ENCODE results near the gene THADA.

The THADA gene

DNA sequence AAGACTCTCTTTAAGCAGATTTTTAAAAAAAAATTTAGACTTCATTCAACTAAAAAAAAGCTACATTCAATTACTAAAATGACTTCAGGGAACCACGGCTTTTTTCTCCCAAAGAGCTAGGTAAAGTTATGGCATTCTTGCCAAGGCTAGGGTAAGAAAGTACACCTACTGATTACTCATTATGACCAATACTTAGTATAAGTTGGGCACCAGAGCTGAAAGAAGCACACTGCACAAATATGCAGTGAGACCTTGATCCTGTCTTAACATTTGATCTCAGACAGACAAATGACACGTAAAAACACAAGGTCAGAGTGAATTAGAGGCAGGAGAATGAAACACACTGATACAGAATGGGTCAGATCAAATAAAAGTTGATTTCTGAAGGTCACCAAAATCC lies 88.7 kb downstream of the THADA start:
- no peak for DNase-seq

GRCh38 chr2:43495727-43496126 lies 100.1 kb downstream of the THADA start:
- DNase-seq, result no peak

- no peak for DNase-seq
Observed at GRCh38 chr2:43493954-43494353, 101.9 kb downstream of the THADA start.

GRCh38 chr2:43491065-43491639 lies 104.7 kb downstream of the THADA start:
- no peak for DNase-seq

- no peak for DNase-seq
Observed at GRCh38 chr2:43490252-43490786, 105.5 kb downstream of the THADA start.

GRCh38 chr2:43488737-43489136 lies 107.1 kb downstream of the THADA start:
- DNase-seq, result no peak

- DNase-seq, result no peak
Observed at GRCh38 chr2:43486603-43487002, 109.2 kb downstream of the THADA start.

- no peak for DNase-seq
Observed at GRCh38 chr2:43484323-43484930, 111.4 kb downstream of the THADA start.

- DNase-seq, result no peak
Observed at GRCh38 chr2:43482961-43483360, 112.9 kb downstream of the THADA start.

DNA sequence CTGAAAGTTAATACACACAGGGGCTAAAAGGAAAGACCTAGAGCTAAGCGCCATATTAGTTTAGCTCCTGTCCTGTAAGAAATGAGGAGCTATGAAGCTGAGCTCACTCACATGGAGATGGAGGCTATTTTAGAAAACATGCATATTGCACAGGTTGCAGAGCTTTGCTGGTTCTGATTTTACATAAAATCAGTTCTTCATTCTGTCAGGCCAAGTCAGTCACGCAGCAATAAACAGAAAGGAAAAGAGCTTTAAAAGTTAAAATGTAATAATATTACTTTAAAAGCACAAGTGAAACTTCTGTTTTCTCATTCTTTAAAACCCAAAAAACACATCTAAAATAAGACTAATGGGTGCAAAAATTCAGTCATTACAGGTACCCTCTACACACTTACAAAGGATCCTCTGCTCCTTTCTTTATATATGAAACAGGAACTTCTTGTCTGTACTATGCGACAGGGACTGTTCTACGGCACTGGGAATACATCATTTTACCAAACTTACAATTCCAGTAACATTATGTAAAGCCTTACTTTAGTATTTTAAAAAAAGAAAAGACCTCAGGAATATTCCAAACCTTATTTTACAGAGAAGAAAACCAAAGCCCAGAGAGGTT lies 113.8 kb downstream of the THADA start:
- no peak for DNase-seq

DNA sequence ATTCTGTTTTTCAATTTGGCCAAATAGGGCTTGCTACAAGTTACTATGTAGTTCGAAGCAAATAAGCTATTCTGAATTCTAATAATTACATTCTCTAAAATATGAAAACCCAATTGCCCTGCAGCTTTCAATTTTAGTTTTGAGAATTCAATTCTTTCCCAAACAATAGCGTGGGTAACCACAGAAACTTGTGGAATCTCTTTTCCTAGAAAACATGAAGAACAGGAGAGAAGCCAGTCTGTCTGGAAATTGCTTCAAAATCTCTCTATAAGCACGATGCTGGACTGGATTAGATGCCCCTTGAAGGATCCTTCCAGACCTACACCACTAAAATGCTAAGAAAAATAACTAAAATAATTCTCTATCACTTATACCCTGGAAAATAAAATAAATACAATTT lies 115.0 kb downstream of the THADA start:
- no peak for DNase-seq

DNA sequence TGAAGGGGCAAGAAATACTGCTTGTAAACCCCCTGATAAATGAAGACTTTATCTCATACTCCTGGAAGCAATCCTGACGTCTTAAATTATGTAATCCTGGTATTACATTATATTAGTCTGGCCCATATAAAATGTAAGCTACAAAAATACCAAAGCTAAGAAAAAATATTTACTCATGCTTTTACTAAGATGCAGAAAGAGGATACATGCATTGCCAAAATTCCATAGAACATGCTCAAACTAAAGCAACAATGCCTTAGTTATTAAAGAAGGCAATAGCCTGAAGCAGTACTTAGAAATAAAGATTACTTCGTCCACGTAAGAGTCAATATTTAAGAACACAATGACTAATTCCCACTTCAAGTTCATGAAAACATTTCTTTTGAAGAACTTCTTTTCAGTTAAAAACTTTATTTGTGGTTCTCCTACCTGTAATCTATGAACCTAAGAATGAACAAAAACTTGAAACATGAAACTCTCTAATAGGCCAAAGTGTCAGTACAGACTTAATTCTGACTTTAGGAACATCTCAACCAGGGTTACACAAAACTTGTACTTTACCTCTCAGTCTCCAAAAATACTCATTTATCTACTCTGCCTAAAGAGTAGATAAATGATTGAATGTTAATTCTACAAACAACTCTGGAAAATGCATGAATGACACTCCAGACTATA lies 117.3 kb downstream of the THADA start:
- DNase-seq, result no peak

DNA sequence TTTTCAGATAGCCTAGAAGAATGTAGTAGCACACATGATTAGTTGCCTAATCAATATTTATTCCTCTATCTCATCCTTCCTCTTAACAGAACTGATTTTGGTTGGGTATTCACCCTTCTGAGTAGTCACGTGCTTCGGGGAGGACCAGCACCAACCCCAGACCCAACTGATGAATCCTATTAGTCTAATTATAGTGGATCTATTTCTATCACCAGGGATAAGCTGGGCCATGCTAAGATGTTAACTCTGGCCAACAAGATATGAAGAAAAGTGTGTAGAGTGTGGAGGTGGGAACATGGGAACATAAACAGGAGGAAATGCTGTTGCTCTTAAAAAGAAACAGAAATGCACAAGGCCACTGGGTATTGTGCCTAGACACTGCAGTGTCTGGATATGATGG lies 119.9 kb downstream of the THADA start:
- DNase-seq, result no peak

GRCh38 chr2:43475137-43475846 lies 120.5 kb downstream of the THADA start:
- DNase-seq, result no peak

GRCh38 chr2:43474273-43474672 lies 121.6 kb downstream of the THADA start:
- no peak for DNase-seq

DNA sequence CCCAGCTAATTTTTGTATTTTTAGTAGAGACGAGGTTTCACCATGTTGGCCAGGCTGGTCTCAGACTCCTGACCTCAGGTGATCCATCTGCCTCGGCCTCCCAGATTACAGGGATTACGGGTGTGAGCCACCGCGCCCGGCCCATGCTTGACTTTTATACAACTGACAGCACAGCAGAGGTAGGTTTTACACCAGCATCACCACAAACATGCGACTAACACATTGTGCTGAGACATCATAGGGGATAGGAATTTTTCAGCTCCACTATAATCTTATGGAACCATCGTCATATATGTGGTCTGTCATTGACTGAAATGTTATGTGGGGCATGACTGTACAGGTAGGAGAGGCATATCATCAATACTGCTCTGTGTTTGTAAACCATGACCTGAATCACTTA lies 122.1 kb downstream of the THADA start:
- DNase-seq, result no peak

DNA sequence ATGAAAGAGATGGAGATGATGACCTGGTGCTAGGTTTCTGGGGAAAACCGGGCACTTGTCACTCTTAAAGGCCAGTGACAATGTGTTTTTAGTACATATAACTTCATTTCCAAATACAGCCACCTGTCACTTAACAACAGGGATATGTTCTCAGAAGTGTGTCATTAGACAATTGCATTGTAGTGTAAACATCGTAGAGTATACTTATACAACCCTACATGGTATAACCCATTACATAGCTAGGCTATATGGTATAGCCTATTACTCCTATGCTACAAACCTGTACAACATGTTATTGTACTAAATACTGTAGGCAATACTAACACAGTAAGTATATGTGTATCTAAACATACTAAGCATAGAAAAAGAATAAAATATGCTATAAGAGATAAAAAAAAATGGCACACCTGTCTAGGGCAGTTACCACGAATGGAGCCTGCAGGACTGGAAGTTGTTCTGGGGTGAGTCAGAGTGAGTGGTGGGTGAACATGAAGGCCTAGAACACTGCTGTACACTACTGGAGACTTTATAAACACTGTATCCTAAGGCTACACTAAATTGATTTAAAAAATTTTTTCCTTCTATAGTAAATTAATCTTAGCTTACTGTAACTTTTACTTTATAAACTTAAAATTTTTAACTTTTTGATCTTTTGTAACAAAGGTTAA lies 123.2 kb downstream of the THADA start:
- no peak for DNase-seq

DNA sequence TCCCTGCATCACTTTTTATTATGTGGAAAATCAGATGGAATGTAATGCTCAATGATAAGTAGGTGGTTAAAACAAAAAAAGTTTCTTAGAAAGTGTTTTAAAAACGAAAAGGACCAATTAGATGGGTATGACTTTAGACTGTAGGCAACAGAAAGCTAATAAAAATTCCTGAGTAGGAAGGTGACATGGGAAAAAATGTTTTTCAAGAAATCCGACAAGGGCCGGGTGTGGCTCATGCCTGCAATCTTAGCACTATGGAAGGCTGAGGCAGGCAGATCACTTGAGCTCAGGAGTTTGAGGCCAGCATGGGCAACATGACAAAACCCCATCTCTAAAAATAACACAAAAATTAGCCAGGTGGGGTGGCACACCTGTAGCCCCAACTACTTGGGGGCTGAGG lies 126.1 kb downstream of the THADA start:
- no peak for DNase-seq

DNA sequence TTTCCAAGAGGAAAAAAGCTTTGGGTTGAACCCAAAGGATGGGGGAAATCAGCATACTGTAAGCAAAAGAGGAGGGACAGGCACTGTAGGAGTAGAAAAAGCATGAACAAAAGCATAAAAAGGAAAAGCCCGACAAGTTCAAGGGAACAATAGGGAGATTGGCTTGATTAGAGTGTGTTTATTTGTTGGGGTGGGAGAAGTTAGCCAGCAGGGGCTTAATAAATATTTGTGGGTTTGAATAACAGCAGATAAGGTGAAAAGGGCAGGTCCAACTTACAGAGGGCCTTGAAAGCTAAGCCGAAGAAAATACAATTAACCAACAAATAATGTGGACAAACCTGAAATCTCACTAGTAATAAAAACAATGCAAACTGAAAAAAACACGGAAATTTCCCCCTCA lies 126.7 kb downstream of the THADA start:
- no peak for DNase-seq

DNA sequence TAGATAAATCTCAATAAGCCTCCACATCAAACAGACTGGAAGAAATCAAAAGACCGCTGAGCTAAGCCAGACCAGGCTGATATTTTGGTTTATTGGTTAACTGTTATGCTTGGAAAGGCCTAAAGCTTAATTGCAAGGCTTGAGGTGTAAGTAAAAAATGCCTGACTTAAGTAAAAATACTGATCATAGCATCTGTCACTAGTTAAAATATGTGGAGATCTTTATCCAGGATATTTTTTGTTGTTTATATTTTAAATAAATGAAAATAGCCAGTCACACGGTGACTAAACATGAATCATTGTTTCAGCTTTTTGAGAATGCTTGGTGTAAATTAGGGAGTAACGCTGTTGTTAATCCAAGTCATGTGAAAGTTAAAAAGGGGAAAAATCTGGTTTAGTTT lies 127.9 kb downstream of the THADA start:
- DNase-seq, result no peak

DNA sequence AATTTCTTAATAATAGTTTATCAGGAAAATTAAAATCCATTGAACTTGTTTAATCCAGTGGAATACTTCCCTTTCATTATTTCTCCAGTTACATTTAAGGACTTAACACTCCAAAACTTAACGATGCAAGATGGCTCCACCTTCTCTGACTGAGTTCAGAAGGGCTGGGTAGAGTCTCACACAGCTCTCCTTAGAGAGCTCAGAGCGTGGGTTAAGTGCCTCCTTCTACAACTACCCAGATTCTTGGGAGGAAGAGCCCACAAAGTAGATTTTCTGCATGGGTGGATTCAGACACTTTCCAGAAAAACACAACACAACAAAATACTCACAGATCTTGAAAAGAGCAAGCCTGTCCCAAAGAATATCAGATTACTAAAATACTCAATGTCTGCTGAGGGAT lies 130.6 kb downstream of the THADA start:
- no peak for DNase-seq

DNA sequence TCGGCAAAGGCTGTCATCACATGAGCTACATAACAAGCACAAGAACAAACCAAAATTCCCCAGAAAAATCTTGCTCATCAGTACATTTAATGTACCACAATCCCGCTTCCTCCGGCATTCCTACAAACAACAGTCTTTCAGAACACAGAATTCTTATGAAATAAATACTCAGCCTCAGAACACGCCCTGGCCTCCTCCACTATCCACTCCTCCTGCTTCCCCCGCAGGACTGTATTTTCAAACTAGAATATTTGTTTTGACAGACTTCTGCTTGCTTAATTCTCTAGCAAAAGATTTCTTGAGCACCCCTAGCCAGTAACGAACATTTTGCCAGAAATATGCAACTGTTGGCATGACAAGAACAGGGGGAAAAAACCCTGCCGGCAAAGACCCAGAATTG lies 131.2 kb downstream of the THADA start:
- DNase-seq, result no peak
